Endothelial cell of umbilical vein (primary cell): ENCODE measurements around the gene TRPM3. TPM values are rescaled to one million over a fixed set of nuclear protein-coding genes. Genes with fewer than 3 reads are reported as not detected.

ENCODE experiments used
- BruUV-seq: library from RNA; stranded (reverse); fragments of 400-500 nt; replicated peaks from 2 replicates; lab custom pipeline; 2021; lab: Mats Ljungman, UMichigan
- CTCF ChIA-PET: fragments of 300-600, 350-600 bp; sonication (Branson Sonifier 250); formaldehyde crosslinking; loops from one replicate; lab custom pipeline; 2021; ENCODE audit warnings: antibody characterized with exemption, inconsistent platforms; lab: Charles Lee
- POLR2A ChIA-PET: fragments of 300-600, 350-600 bp; sonication (Branson Sonifier 250); formaldehyde crosslinking; loops from one replicate; lab custom pipeline; 2021; ENCODE audit warnings: antibody characterized with exemption, inconsistent platforms; lab: Charles Lee
- DNase-seq: peaks from one replicate; pipeline ENCODE4 v3.0.0-alpha.2; 2011; ENCODE audit warnings: low read depth, low spot score
- FAIRE-seq: peaks from 2 replicates; lab custom pipeline; 2011; peaks lifted over from hg19 to GRCh38; lab: Jason Lieb, UNC
- H2AFZ ChIP-seq: 2 replicates; pipeline ENCODE4 v1.6.0; 2012; ENCODE audit warnings: low read depth, low read length, control low read depth, inconsistent platforms
- H3K27ac ChIP-seq: 2 replicates; pipeline ENCODE4 v1.5.1; 2011; ENCODE audit warnings: low read depth, mild to moderate bottlenecking, control low read depth, low read length, moderate library complexity; ENCODE audit not compliant: insufficient read depth
- H3K27me3 ChIP-seq, 2 experiments: 2 replicates each; pipeline versions ENCODE4 v1.6.0 to v1.6.1; 2011; ENCODE audit warnings: low read length in 2 of 2, mixed read lengths in 1 of 2; ENCODE audit not compliant: control insufficient read depth in 2 of 2, insufficient read depth in 2 of 2
- H3K36me3 ChIP-seq, 2 experiments: 2 replicates in 1 of 2; 3 replicates in 1 of 2; pipeline ENCODE4 v1.5.1; 2011; ENCODE audit warnings: low read length in 2 of 2, mild to moderate bottlenecking in 1 of 2, moderate library complexity in 1 of 2; ENCODE audit not compliant: control insufficient read depth in 2 of 2, insufficient read depth in 2 of 2; ENCODE audit errors: extremely low read depth in 1 of 2
- H3K4me1 ChIP-seq: 3 replicates; pipeline ENCODE4 v1.5.1; 2011; ENCODE audit warnings: mild to moderate bottlenecking, low read length; ENCODE audit not compliant: control insufficient read depth, insufficient read depth; ENCODE audit errors: extremely low read depth
- H3K4me2 ChIP-seq: 2 replicates; pipeline ENCODE4 v1.6.1; 2011; ENCODE audit warnings: low read length, control low read depth, mixed read lengths; ENCODE audit not compliant: insufficient read depth
- H3K4me3 ChIP-seq, 3 experiments: fragments of 200-600 bp in 1 of 3; sonication (generic), shearing (Covaris generic) in 1 of 3; replicated peaks in 1 of 3; 2 replicates each; pipeline ENCODE4 v1.5.1; 2011 to 2016; ENCODE audit warnings: control low read depth in 3 of 3, low read length in 3 of 3, mild to moderate bottlenecking in 2 of 3, inconsistent platforms in 1 of 3, low read depth in 1 of 3, moderate library complexity in 1 of 3; ENCODE audit not compliant: insufficient read depth in 1 of 3
- H3K79me2 ChIP-seq: 2 replicates; pipeline ENCODE4 v1.6.0; 2012; ENCODE audit warnings: low read length, inconsistent platforms; ENCODE audit not compliant: control insufficient read depth, insufficient read depth
- H3K9ac ChIP-seq: replicated peaks from 2 replicates; pipeline ENCODE3; 2011; ENCODE audit warnings: low read length, control low read depth; ENCODE audit not compliant: insufficient read depth; ENCODE audit errors: extremely low read depth
- H3K9me1 ChIP-seq: replicated peaks from 3 replicates; pipeline ENCODE4 v1.6.0; 2011; ENCODE audit warnings: mild to moderate bottlenecking, low read length; ENCODE audit not compliant: control insufficient read depth, insufficient read depth; ENCODE audit errors: extremely low read depth
- H3K9me3 ChIP-seq: replicated peaks from 2 replicates; pipeline ENCODE4 v1.5.1; 2012; ENCODE audit warnings: low read length, inconsistent platforms; ENCODE audit not compliant: control insufficient read depth, insufficient read depth
- H4K20me1 ChIP-seq: replicated peaks from 2 replicates; pipeline ENCODE3; 2011; ENCODE audit warnings: mild to moderate bottlenecking, low read length; ENCODE audit not compliant: control insufficient read depth, insufficient read depth; ENCODE audit errors: extremely low read depth
- EZH2 ChIP-seq: IDR thresholded peaks from 2 replicates; pipeline ENCODE4 v1.6.1; 2012; ENCODE audit warnings: borderline replicate concordance, low read depth, mild to moderate bottlenecking, moderate library complexity, low read length, inconsistent platforms; ENCODE audit not compliant: severe bottlenecking
- FOS ChIP-seq: IDR thresholded peaks from 2 replicates; pipeline ENCODE4 v1.6.1; 2011; ENCODE audit warnings: mild to moderate bottlenecking, low read length, moderate library complexity, borderline replicate concordance; ENCODE audit not compliant: insufficient read depth
- GATA2 ChIP-seq: IDR thresholded peaks from 2 replicates; pipeline ENCODE4 v1.7.0; 2011; ENCODE audit warnings: low read depth, mild to moderate bottlenecking, moderate library complexity, mixed read lengths, low read length; ENCODE audit not compliant: insufficient read length, insufficient read depth
- JUN ChIP-seq: IDR thresholded peaks from 2 replicates; pipeline ENCODE4 v1.6.1; 2011; ENCODE audit warnings: borderline replicate concordance, low read depth; ENCODE audit not compliant: insufficient read length, insufficient read depth
- MYC ChIP-seq: IDR thresholded peaks from one replicate; pipeline ENCODE4 v1.6.1; 2011; ENCODE audit warnings: mild to moderate bottlenecking, low read depth, low read length
- POLR2A ChIP-seq: IDR thresholded peaks from 2 replicates; pipeline ENCODE4 v1.6.1; 2012; ENCODE audit warnings: low read depth, mild to moderate bottlenecking, control low read depth, low read length
- POLR2AphosphoS5 ChIP-seq: IDR thresholded peaks from 2 replicates; pipeline ENCODE4 v1.6.1; 2012; ENCODE audit warnings: low read depth, mild to moderate bottlenecking, control low read depth, low read length, moderate library complexity; ENCODE audit not compliant: insufficient read depth
- dilution Hi-C: fragments of 300-500 bp; cut with MboI; formaldehyde crosslinking; loops from one replicate; pipeline ENCODE4 v1.15.0; 2019; ENCODE audit warnings: low sequenced_read_pairs; ENCODE audit not compliant: extremely low pct_ligation_motif_present
- intact Hi-C: fragments of 100-400 bp; cut with micrococcal nuclease; formaldehyde crosslinking; loops from one replicate; pipeline ENCODE4 v1.10.0; 2022
- polyA plus RNA-seq, 4 experiments: library from polyadenylated mRNA; depleted of rRNA in 3 of 4; stranded (reverse) in 3 of 4; unstranded in 1 of 4; fragments of >200 nt; gene quantifications; 2 replicates each; pipeline versions ENCODE4 v1.2.1 to v1.2.3, GENCODE V29; 2011 to 2012; ENCODE audit warnings: missing spikeins in 1 of 4
- total RNA-seq: library from RNA; stranded (reverse); gene quantifications from 2 replicates; pipeline ENCODE4 v1.2.3, GENCODE V29; 2021
- TF ChIP-seq, protein P1 (sequence below), 2 donors: IDR thresholded peaks; 1 replicate in 1 of 2; 2 replicates in 1 of 2; pipeline ENCODE4 v1.5.1; 2011; ENCODE audit warnings: low read length in 2 of 2, mild to moderate bottlenecking in 2 of 2, moderate library complexity in 2 of 2, control low read depth in 1 of 2, inconsistent platforms in 1 of 2, low read depth in 1 of 2; ENCODE audit not compliant: insufficient read depth in 1 of 2; ENCODE audit errors: extremely low read depth in 1 of 2
- TF ChIP-seq, protein P2 (sequence below): IDR thresholded peaks from 2 replicates; pipeline ENCODE4 v1.6.1; 2011; ENCODE audit not compliant: insufficient read depth, insufficient read length

TRPM3 gene
- total and polyA plus RNA-seq, 2 donors (not counting 3 experiments of a cell fraction or from before 2014, with no cell fraction given): 0.17 to 0.33 TPM

DNA sequence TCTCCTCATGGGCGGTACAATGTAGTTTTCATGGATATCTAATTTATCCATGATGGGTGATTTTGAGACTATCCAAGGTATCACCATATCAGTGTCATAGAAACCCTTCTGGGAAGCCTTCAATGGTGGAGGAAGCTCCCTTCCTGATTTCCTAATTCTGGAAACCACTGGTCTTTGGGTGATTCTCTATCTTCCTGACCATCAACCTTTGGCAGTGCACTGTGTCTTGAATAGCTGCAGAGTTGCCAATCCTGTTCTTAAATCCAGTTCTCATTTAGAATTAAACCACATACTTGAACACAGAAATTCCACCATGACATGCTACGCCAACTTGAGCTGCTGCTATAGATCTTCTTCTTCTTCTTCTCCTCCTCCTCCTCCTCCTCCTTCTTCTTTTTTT is 545.3 kb downstream of the TRPM3 start:
- H3K36me3 ChIP-seq: no peaks in the 10 kb centered on the region
- CTCF ChIA-PET: interaction anchor here (1.8 kb wide), 1 partner anchor 22 kb away, joined by 5 read pairs; no protein-coding TSS in a partner anchor
- DNase-seq (no peak), FAIRE-seq (no peak)
- no peaks in the 10 kb centered on the region for H3K27me3 ChIP-seq
- POLR2A ChIA-PET: no interaction called here
- no peak overlapping the region for H3K9ac ChIP-seq
- no peaks in the 10 kb centered on the region for H3K9me1 ChIP-seq
- H3K4me2 ChIP-seq: no peak overlapping the region
- peaks cover 12% of the 10 kb centered on the region for H3K4me1 ChIP-seq
- intact Hi-C loops: loop anchor here (2.0 kb wide), 1 partner anchor 51 kb away; no protein-coding TSS in a partner anchor
- dilution Hi-C loops: no loop called here
- no TSS peak for BruUV-seq
- H3K27ac ChIP-seq: no peak overlapping the region
- no peaks in the 10 kb centered on the region for H3K79me2 ChIP-seq
- no peak overlapping the region for H2AFZ ChIP-seq
- H4K20me1 ChIP-seq: no peaks in the 10 kb centered on the region
- TF ChIP-seq GATA2: no peak
- TF ChIP-seq POLR2A: no peak
- TF ChIP-seq POLR2AphosphoS5: no peak
- no peak for TF ChIP-seq EZH2
- TF ChIP-seq, protein P1, sequence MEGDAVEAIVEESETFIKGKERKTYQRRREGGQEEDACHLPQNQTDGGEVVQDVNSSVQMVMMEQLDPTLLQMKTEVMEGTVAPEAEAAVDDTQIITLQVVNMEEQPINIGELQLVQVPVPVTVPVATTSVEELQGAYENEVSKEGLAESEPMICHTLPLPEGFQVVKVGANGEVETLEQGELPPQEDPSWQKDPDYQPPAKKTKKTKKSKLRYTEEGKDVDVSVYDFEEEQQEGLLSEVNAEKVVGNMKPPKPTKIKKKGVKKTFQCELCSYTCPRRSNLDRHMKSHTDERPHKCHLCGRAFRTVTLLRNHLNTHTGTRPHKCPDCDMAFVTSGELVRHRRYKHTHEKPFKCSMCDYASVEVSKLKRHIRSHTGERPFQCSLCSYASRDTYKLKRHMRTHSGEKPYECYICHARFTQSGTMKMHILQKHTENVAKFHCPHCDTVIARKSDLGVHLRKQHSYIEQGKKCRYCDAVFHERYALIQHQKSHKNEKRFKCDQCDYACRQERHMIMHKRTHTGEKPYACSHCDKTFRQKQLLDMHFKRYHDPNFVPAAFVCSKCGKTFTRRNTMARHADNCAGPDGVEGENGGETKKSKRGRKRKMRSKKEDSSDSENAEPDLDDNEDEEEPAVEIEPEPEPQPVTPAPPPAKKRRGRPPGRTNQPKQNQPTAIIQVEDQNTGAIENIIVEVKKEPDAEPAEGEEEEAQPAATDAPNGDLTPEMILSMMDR (IDR thresholded peaks at IDR 0.05; ENCODE audit: extremely low read depth in 1 of 2, insufficient read depth in 1 of 2, low read depth in 1 of 2, low read length in 2 of 2): no peak
- no peak for TF ChIP-seq JUN
- no peak for TF ChIP-seq MYC
- no peak for TF ChIP-seq FOS
- TF ChIP-seq, protein P2, sequence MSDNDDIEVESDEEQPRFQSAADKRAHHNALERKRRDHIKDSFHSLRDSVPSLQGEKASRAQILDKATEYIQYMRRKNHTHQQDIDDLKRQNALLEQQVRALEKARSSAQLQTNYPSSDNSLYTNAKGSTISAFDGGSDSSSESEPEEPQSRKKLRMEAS: no peak
- H3K9me3 ChIP-seq: no peaks in the 10 kb centered on the region
- H3K4me3 ChIP-seq: no peak overlapping the region
